Transverse colon (tissue), 3 donors: ENCODE measurements around the gene COL21A1.

ENCODE experiments used
- EP300 ChIP-seq: sonication (generic); formaldehyde crosslinking; IDR thresholded peaks from one replicate; pipeline ENCODE4 v1.6.1; 2017; ENCODE audit warnings: antibody characterized with exemption, low read depth
- POLR2A ChIP-seq: fragments of 450-650 bp; IDR thresholded peaks from one replicate; pipeline ENCODE4 v1.6.1; 2016; ENCODE audit warnings: antibody characterized with exemption, mild to moderate bottlenecking, moderate library complexity
- TF ChIP-seq, protein P1 (sequence below), 5 experiments: fragments of 200-600 bp in 3 of 5; fragments of 450-650 bp in 2 of 5; sonication (generic) in 3 of 5; IDR thresholded peaks; 1 replicate in 2 of 5; 2 replicates in 3 of 5; pipeline ENCODE4 v1.5.1; 2016 to 2017; ENCODE audit warnings: antibody characterized with exemption in 5 of 5, inconsistent platforms in 3 of 5, mild to moderate bottlenecking in 2 of 5, moderate library complexity in 1 of 5

DNA sequence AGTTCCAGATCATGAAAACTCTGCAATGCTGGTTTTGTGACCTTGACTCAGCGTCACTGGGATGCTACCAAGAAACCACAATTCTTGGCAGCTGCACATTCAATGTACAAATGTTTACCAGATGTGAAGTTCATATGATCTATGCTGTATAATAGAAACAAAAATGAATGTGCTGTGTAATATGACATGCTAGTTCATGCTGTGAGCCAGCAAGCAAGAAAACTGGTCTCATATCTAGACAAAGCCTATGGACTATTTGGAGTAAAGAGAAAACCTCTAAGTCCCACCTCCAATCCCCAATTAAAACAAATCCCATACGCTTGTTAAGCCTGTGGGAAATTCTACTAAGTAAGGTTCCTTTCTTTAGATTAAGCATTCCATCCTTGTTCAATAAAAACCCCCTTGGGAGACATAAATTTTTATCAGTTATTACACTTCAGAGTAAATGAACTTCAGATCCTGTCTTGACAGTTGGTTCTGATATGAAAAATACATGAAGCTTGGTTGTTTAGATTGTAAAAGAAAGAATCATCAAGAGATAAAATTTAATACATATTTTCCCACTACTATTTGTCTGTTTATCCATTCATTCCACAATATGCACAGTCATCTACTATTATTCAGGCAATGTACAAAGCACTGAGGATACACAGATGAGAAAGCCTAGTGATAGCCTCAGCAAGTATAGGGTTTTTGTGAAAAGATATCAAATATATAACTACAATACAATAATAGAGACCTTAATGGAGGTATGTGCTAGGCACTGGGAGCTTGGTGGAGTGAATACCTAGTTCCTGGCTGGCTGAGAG lies 20.1 kb downstream of the COL21A1 start:
- no peak for TF ChIP-seq POLR2A
- TF ChIP-seq EP300: no peak
- TF ChIP-seq, protein P1, sequence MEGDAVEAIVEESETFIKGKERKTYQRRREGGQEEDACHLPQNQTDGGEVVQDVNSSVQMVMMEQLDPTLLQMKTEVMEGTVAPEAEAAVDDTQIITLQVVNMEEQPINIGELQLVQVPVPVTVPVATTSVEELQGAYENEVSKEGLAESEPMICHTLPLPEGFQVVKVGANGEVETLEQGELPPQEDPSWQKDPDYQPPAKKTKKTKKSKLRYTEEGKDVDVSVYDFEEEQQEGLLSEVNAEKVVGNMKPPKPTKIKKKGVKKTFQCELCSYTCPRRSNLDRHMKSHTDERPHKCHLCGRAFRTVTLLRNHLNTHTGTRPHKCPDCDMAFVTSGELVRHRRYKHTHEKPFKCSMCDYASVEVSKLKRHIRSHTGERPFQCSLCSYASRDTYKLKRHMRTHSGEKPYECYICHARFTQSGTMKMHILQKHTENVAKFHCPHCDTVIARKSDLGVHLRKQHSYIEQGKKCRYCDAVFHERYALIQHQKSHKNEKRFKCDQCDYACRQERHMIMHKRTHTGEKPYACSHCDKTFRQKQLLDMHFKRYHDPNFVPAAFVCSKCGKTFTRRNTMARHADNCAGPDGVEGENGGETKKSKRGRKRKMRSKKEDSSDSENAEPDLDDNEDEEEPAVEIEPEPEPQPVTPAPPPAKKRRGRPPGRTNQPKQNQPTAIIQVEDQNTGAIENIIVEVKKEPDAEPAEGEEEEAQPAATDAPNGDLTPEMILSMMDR (IDR thresholded peaks at IDR 0.05): no peak
